Medulla oblongata (tissue), 1 donor: ENCODE measurements around the gene KIAA0930.
"Not testable (repeated sequence)": the region's sequence is repeated elsewhere in the genome, so short reads cannot be mapped to it uniquely, and the experiment has no call there.

Experiments used
- DNase-seq: peaks from one replicate; pipeline ENCODE4 v3.0.0-alpha.2; 2015; ENCODE audit errors: extremely low spot score

Gene KIAA0930

GRCh38 chr22:45200860-45201511 lies 39.7 kb downstream of the KIAA0930 start:
- no peak for DNase-seq

- no peak for DNase-seq
Measured at GRCh38 chr22:45200230-45200629, 40.5 kb downstream of the KIAA0930 start.

- DNase-seq, result no peak
Measured at GRCh38 chr22:45199723-45200122, 41.0 kb downstream of the KIAA0930 start.

GRCh38 chr22:45198463-45198795 lies 42.3 kb downstream of the KIAA0930 start:
- no peak for DNase-seq

GRCh38 chr22:45197606-45198462 lies 42.9 kb downstream of the KIAA0930 start:
- DNase-seq, result no peak

GRCh38 chr22:45196926-45197605 lies 43.6 kb downstream of the KIAA0930 start:
- DNase-seq, result no peak

GRCh38 chr22:45196308-45196707 lies 44.4 kb downstream of the KIAA0930 start:
- DNase-seq, result no peak

GRCh38 chr22:45195616-45196015 lies 45.1 kb downstream of the KIAA0930 start:
- DNase-seq, result no peak

- DNase-seq, result no peak
Measured at GRCh38 chr22:45194686-45195085, 46.0 kb downstream of the KIAA0930 start.

GRCh38 chr22:45192701-45193187 lies 48.0 kb downstream of the KIAA0930 start:
- no peak for DNase-seq

- not testable (repeated sequence) for DNase-seq
Measured at GRCh38 chr22:45191746-45192145, 48.9 kb downstream of the KIAA0930 start.

- no peak for DNase-seq
Measured at GRCh38 chr22:45190202-45190872, 50.4 kb downstream of the KIAA0930 start.

- no peak for DNase-seq
Measured at GRCh38 chr22:45188779-45189178, 51.9 kb downstream of the KIAA0930 start.

- DNase-seq, result no peak
Measured at GRCh38 chr22:45187891-45188290, 52.8 kb downstream of the KIAA0930 start.

GRCh38 chr22:45185718-45186514 lies 54.8 kb downstream of the KIAA0930 start:
- no peak for DNase-seq

GRCh38 chr22:45183974-45184373 lies 56.7 kb downstream of the KIAA0930 start:
- DNase-seq, result no peak

- DNase-seq, result no peak
Measured at GRCh38 chr22:45181766-45182165, 58.9 kb downstream of the KIAA0930 start.

- DNase-seq, result no peak
Measured at GRCh38 chr22:45181240-45181639, 59.5 kb downstream of the KIAA0930 start.

- no peak for DNase-seq
Measured at GRCh38 chr22:45180146-45180679, 60.5 kb downstream of the KIAA0930 start.

- DNase-seq, result no peak
Measured at GRCh38 chr22:45179276-45180049, 61.2 kb downstream of the KIAA0930 start.
